HepG2 (cell line): Measurements from ENCODE around the gene INO80B. TPM values are rescaled to one million over a fixed set of nuclear protein-coding genes. Genes with fewer than 3 reads are reported as not detected.

Experiments used
- CBX5 ChIP-seq: sonication (generic); formaldehyde crosslinking; IDR thresholded peaks from 2 replicates; pipeline ENCODE4 v1.4.0; 2020; ENCODE audit warnings: missing genetic modification reagents, borderline replicate concordance
- CCDC6 ChIP-seq: sonication (generic); formaldehyde crosslinking; IDR thresholded peaks from 2 replicates; pipeline ENCODE4 v1.8.1; 2022; ENCODE audit warnings: mild to moderate bottlenecking, missing genetic modification reagents, moderate library complexity
- DPF2 ChIP-seq: sonication (generic); formaldehyde crosslinking; IDR thresholded peaks from 2 replicates; pipeline ENCODE4 v1.4.0; 2020; ENCODE audit warnings: mild to moderate bottlenecking, low read depth, missing genetic modification reagents, borderline replicate concordance
- EED ChIP-seq: sonication (generic); formaldehyde crosslinking; IDR thresholded peaks from 2 replicates; pipeline ENCODE4 v1.5.0; 2020; ENCODE audit warnings: mild to moderate bottlenecking, missing genetic modification reagents
- HMGA1 ChIP-seq: sonication (generic); formaldehyde crosslinking; conservative IDR thresholded peaks from 2 replicates; pipeline ENCODE4 v1.4.0; 2020; ENCODE audit warnings: missing genetic modification reagents
- JUND ChIP-seq: sonication (generic); formaldehyde crosslinking; IDR thresholded peaks from 2 replicates; pipeline ENCODE4 v1.8.0; 2022; ENCODE audit warnings: mild to moderate bottlenecking, missing genetic modification reagents
- MBNL3 ChIP-seq: fragments of 250-450 bp; sonication (Bioruptor Pico); conservative IDR thresholded peaks from 2 replicates; pipeline ENCODE4 v1.8.0; 2022; ENCODE audit warnings: mild to moderate bottlenecking, inconsistent platforms
- MTF2 ChIP-seq: sonication (generic); formaldehyde crosslinking; IDR thresholded peaks from 2 replicates; pipeline ENCODE4 v1.5.0; 2020; ENCODE audit warnings: missing genetic modification reagents, borderline replicate concordance
- PCBP2 ChIP-seq: fragments of 200-400 bp; formaldehyde crosslinking; optimal IDR thresholded peaks from 2 replicates; pipeline ENCODE3; 2018; ENCODE audit warnings: low read length, low read depth; ENCODE audit not compliant: poor library complexity, severe bottlenecking
- REPIN1 ChIP-seq: sonication (generic); formaldehyde crosslinking; IDR thresholded peaks from 2 replicates; pipeline ENCODE4 v1.8.0; 2022; ENCODE audit warnings: missing genetic modification reagents, low read depth, mild to moderate bottlenecking, borderline replicate concordance
- TBX3 ChIP-seq: fragments of 450-650 bp; IDR thresholded peaks from 2 replicates; pipeline ENCODE4 v1.6.1; 2017; ENCODE audit warnings: antibody characterized with exemption, mild to moderate bottlenecking, inconsistent platforms, borderline replicate concordance
- ZNF350 ChIP-seq: sonication (generic); formaldehyde crosslinking; IDR thresholded peaks from 2 replicates; pipeline ENCODE4 v1.4.0; 2020; ENCODE audit warnings: mild to moderate bottlenecking, low read depth, missing genetic modification reagents, borderline replicate concordance
- polyA plus RNA-seq, 8 experiments: library from polyadenylated mRNA; depleted of rRNA in 3 of 8; stranded (reverse) in 7 of 8; unstranded in 1 of 8; fragments of >200 nt; fragmentation: Illumina TruSeq in 4 of 8; extraction: Trizol in 4 of 8; gene quantifications; 2 replicates each; pipeline versions ENCODE4 v1.2.1 to v1.2.3, GENCODE V29; 2011 to 2016; ENCODE audit warnings: low read depth in 4 of 8, missing spikeins in 1 of 8, mixed read lengths in 1 of 8; ENCODE audit not compliant: insufficient read depth in 1 of 8
- total RNA-seq, 5 experiments: library from RNA; depleted of rRNA; stranded (reverse); fragments of >200 nt; fragmentation: Illumina TruSeq; extraction: Trizol; gene quantifications; 2 replicates each; pipeline ENCODE4 v1.2.3, GENCODE V29; 2016; ENCODE audit warnings: low read depth in 1 of 5
- TF ChIP-seq, protein P1 (sequence below), 2 experiments: IDR thresholded peaks; 2 replicates each; pipeline ENCODE4 v1.6.1; 2011 to 2012; ENCODE audit warnings: low read length in 2 of 2, borderline replicate concordance in 1 of 2, low read depth in 1 of 2, mild to moderate bottlenecking in 1 of 2, moderate library complexity in 1 of 2
- TF ChIP-seq, protein P2 (sequence below): sonication (generic); formaldehyde crosslinking; IDR thresholded peaks from 2 replicates; pipeline ENCODE4 v1.4.0; 2020; ENCODE audit warnings: missing genetic modification reagents
- TF ChIP-seq, protein P3 (sequence below): sonication (generic); formaldehyde crosslinking; IDR thresholded peaks from 2 replicates; pipeline ENCODE4 v1.4.0; 2020; ENCODE audit warnings: missing genetic modification reagents
- TF ChIP-seq, protein P4 (sequence below): sonication (generic); formaldehyde crosslinking; IDR thresholded peaks from 2 replicates; pipeline ENCODE4 v1.5.0; 2020; ENCODE audit warnings: missing genetic modification reagents

Gene INO80B
- total and polyA plus RNA-seq, 2 of the 13 experiments (the other 11 are each of a cell fraction or from before 2014, with no cell fraction given): 6.2 to 14.5 TPM

DNA sequence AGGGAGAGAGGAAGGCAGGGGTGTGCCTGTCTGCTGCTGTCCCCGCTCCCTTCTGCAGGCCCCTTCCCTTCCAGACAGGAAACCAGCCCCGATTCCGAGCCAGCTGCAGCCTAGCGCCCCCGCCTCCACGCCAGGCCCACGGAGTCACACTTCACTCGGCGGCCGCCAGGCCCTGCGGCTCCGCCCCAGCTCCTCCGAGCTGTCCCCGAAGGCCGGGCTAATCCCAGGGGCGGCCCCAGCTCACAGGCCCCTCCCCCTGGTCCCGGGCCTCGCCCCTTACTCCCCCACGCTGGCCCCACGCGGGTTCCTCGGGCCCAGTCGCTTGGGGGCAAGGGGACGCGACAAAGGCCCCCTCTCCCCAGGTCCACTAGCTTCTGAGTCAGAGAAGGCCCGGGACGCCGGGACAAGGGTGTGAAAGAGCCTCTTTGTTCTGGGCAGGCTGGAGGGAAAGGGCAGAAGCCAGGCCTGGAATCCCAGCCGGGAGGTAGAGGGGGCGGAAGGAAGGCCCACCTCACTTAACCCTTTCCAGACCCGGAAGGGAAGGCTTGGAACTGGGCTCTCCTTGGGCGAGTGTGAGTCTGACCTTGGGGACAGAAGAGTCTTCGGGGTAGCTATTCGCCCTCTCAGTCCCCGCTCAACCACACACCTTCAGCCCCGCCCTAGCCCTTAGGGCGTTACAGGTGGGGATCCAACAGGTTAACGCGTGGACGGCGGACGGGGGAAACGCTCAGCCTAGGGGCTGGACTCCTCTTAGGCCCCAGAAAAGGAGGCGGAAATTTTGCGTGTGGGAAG lies 14.3 kb upstream of the INO80B start (continued):
- TF ChIP-seq, protein P1, sequence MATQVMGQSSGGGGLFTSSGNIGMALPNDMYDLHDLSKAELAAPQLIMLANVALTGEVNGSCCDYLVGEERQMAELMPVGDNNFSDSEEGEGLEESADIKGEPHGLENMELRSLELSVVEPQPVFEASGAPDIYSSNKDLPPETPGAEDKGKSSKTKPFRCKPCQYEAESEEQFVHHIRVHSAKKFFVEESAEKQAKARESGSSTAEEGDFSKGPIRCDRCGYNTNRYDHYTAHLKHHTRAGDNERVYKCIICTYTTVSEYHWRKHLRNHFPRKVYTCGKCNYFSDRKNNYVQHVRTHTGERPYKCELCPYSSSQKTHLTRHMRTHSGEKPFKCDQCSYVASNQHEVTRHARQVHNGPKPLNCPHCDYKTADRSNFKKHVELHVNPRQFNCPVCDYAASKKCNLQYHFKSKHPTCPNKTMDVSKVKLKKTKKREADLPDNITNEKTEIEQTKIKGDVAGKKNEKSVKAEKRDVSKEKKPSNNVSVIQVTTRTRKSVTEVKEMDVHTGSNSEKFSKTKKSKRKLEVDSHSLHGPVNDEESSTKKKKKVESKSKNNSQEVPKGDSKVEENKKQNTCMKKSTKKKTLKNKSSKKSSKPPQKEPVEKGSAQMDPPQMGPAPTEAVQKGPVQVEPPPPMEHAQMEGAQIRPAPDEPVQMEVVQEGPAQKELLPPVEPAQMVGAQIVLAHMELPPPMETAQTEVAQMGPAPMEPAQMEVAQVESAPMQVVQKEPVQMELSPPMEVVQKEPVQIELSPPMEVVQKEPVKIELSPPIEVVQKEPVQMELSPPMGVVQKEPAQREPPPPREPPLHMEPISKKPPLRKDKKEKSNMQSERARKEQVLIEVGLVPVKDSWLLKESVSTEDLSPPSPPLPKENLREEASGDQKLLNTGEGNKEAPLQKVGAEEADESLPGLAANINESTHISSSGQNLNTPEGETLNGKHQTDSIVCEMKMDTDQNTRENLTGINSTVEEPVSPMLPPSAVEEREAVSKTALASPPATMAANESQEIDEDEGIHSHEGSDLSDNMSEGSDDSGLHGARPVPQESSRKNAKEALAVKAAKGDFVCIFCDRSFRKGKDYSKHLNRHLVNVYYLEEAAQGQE (IDR thresholded peaks at IDR 0.05; ENCODE audit: borderline replicate concordance in 1 of 2, low read depth in 1 of 2, low read length in 2 of 2): peak in 1 of 2 experiments; percentile 48; a peak in 1 of 4 replicates
- TF ChIP-seq MTF2 (CRISPR knock-in tag) (peak; percentile 82), EED (CRISPR knock-in tag) (no peak; the same call in 1 of the 2 replicates), MBNL3 (CRISPR knock-in tag) (no peak), DPF2 (CRISPR knock-in tag) (peak; percentile 69; the same call in 1 of the 2 replicates), CCDC6 (CRISPR knock-in tag) (peak; percentile 77), CBX5 (CRISPR knock-in tag) (peak; percentile 20; the same call in 1 of the 2 replicates), JUND (CRISPR knock-in tag) (peak; percentile 76; the same call in 1 of the 2 replicates), ZNF350 (CRISPR knock-in tag) (peak; percentile 84), REPIN1 (peak; percentile 92), PCBP2 (peak; percentile 54), HMGA1 (CRISPR knock-in tag) (no peak), TBX3 (peak; percentile 61; the same call in 1 of the 2 replicates)
- TF ChIP-seq, protein P2, sequence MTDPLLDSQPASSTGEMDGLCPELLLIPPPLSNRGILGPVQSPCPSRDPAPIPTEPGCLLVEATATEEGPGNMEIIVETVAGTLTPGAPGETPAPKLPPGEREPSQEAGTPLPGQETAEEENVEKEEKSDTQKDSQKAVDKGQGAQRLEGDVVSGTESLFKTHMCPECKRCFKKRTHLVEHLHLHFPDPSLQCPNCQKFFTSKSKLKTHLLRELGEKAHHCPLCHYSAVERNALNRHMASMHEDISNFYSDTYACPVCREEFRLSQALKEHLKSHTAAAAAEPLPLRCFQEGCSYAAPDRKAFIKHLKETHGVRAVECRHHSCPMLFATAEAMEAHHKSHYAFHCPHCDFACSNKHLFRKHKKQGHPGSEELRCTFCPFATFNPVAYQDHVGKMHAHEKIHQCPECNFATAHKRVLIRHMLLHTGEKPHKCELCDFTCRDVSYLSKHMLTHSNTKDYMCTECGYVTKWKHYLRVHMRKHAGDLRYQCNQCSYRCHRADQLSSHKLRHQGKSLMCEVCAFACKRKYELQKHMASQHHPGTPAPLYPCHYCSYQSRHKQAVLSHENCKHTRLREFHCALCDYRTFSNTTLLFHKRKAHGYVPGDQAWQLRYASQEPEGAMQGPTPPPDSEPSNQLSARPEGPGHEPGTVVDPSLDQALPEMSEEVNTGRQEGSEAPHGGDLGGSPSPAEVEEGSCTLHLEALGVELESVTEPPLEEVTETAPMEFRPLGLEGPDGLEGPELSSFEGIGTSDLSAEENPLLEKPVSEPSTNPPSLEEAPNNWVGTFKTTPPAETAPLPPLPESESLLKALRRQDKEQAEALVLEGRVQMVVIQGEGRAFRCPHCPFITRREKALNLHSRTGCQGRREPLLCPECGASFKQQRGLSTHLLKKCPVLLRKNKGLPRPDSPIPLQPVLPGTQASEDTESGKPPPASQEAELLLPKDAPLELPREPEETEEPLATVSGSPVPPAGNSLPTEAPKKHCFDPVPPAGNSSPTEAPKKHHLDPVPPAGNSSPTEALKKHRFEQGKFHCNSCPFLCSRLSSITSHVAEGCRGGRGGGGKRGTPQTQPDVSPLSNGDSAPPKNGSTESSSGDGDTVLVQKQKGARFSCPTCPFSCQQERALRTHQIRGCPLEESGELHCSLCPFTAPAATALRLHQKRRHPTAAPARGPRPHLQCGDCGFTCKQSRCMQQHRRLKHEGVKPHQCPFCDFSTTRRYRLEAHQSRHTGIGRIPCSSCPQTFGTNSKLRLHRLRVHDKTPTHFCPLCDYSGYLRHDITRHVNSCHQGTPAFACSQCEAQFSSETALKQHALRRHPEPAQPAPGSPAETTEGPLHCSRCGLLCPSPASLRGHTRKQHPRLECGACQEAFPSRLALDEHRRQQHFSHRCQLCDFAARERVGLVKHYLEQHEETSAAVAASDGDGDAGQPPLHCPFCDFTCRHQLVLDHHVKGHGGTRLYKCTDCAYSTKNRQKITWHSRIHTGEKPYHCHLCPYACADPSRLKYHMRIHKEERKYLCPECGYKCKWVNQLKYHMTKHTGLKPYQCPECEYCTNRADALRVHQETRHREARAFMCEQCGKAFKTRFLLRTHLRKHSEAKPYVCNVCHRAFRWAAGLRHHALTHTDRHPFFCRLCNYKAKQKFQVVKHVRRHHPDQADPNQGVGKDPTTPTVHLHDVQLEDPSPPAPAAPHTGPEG (CRISPR knock-in tag): peak; percentile 51; the same call in 1 of the 2 replicates
- TF ChIP-seq, protein P3, sequence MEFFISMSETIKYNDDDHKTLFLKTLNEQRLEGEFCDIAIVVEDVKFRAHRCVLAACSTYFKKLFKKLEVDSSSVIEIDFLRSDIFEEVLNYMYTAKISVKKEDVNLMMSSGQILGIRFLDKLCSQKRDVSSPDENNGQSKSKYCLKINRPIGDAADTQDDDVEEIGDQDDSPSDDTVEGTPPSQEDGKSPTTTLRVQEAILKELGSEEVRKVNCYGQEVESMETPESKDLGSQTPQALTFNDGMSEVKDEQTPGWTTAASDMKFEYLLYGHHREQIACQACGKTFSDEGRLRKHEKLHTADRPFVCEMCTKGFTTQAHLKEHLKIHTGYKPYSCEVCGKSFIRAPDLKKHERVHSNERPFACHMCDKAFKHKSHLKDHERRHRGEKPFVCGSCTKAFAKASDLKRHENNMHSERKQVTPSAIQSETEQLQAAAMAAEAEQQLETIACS (CRISPR knock-in tag): no peak
- TF ChIP-seq, protein P4, sequence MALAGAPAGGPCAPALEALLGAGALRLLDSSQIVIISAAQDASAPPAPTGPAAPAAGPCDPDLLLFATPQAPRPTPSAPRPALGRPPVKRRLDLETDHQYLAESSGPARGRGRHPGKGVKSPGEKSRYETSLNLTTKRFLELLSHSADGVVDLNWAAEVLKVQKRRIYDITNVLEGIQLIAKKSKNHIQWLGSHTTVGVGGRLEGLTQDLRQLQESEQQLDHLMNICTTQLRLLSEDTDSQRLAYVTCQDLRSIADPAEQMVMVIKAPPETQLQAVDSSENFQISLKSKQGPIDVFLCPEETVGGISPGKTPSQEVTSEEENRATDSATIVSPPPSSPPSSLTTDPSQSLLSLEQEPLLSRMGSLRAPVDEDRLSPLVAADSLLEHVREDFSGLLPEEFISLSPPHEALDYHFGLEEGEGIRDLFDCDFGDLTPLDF (CRISPR knock-in tag): peak; percentile 62; the same call in 1 of the 2 replicates
